Stimulated activated CD8-positive, alpha-beta memory T cell treated with anti-CD3 and anti-CD28 coated beads, Interleukin-12 subunit alpha, Interleukin-12 subunit beta, amount 100 ng/mL, for 4 hours (primary cell): Measurements from ENCODE around the gene C3AR1.
"Not testable (repeated sequence)": the region's sequence is repeated elsewhere in the genome, so short reads cannot be mapped to it uniquely, and the experiment has no call there.

ENCODE experiments used
- DNase-seq: peaks from one replicate; pipeline ENCODE4 v3.0.0-alpha.2; 2020; ENCODE audit warnings: low read depth

The C3AR1 gene

GRCh38 chr12:8057839-8058238 lies 8.3 kb downstream of the C3AR1 start:
- no peak for DNase-seq

GRCh38 chr12:8057306-8057705 lies 8.9 kb downstream of the C3AR1 start:
- no peak for DNase-seq

- no peak for DNase-seq
Measured at GRCh38 chr12:8054816-8055215, 11.3 kb downstream of the C3AR1 start.

- no peak for DNase-seq
Measured at GRCh38 chr12:8052679-8053078, 13.5 kb downstream of the C3AR1 start.

- no peak for DNase-seq
Measured at GRCh38 chr12:8050600-8051250, 15.4 kb downstream of the C3AR1 start.

GRCh38 chr12:8048906-8049305 lies 17.3 kb downstream of the C3AR1 start:
- no peak for DNase-seq

GRCh38 chr12:8047842-8048241 lies 18.3 kb downstream of the C3AR1 start:
- no peak for DNase-seq

- DNase-seq, result peak; percentile 60
Measured at GRCh38 chr12:8045952-8046944, 19.9 kb downstream of the C3AR1 start.

- no peak for DNase-seq
Measured at GRCh38 chr12:8040791-8041190, 25.4 kb downstream of the C3AR1 start.

- no peak for DNase-seq
Measured at GRCh38 chr12:8038659-8039114, 27.5 kb downstream of the C3AR1 start.

- no peak for DNase-seq
Measured at GRCh38 chr12:8037947-8038346, 28.2 kb downstream of the C3AR1 start.

- no peak for DNase-seq
Measured at GRCh38 chr12:8037046-8037663, 29.0 kb downstream of the C3AR1 start.

GRCh38 chr12:8036346-8036745 lies 29.8 kb downstream of the C3AR1 start:
- DNase-seq, result no peak

GRCh38 chr12:8035440-8036010 lies 30.6 kb downstream of the C3AR1 start:
- DNase-seq, result no peak

- DNase-seq, result no peak
Measured at GRCh38 chr12:8034802-8035201, 31.4 kb downstream of the C3AR1 start.

GRCh38 chr12:8033153-8034044 lies 32.8 kb downstream of the C3AR1 start:
- peak; percentile 33 for DNase-seq

GRCh38 chr12:8032242-8033152 lies 33.7 kb downstream of the C3AR1 start, which contains the start of gene FOXJ2:
FOXJ2 (plus strand) TSS chr12:8032716; CDS start chr12:8039833, 7,117 bp downstream.
- peak; percentile 77 for DNase-seq

- no peak for DNase-seq
Measured at GRCh38 chr12:8031872-8032241, 34.3 kb downstream of the C3AR1 start.

- not testable (repeated sequence) for DNase-seq
Measured at GRCh38 chr12:8031017-8031416, 35.1 kb downstream of the C3AR1 start.

- no peak for DNase-seq
Measured at GRCh38 chr12:8030189-8030588, 36.0 kb downstream of the C3AR1 start.
